AG10803 (cell line): ENCODE results near the gene S100A3.
"Not testable (repeated sequence)": the region's sequence is repeated elsewhere in the genome, so short reads cannot be mapped to it uniquely, and the experiment has no call there.

Source experiments
- DNase-seq: peaks from one replicate; pipeline ENCODE4 v3.0.0; 2010; ENCODE audit warnings: low read depth
- H3K4me3 ChIP-seq: 2 replicates; pipeline ENCODE4 v1.5.1; 2011; ENCODE audit warnings: mild to moderate bottlenecking, low read length, control low read depth
- CTCF ChIP-seq: conservative IDR thresholded peaks from 2 replicates; pipeline ENCODE4 v1.5.1; 2011; ENCODE audit warnings: mild to moderate bottlenecking, low read length, control low read depth, inconsistent platforms

The S100A3 gene

GRCh38 chr1:153531638-153532037, 17.4 kb downstream of the S100A3 start:
- TF ChIP-seq CTCF, result no peak
- DNase-seq, result no peak
- H3K4me3 ChIP-seq, result no peak overlapping the region

GRCh38 chr1:153527683-153528040, 21.4 kb downstream of the S100A3 start:
- no peak for TF ChIP-seq CTCF
- H3K4me3 ChIP-seq, result no peak overlapping the region
- no peak for DNase-seq

GRCh38 chr1:153527023-153527682, 21.9 kb downstream of the S100A3 start:
- no peak overlapping the region for H3K4me3 ChIP-seq
- TF ChIP-seq CTCF, result no peak

GRCh38 chr1:153526132-153526543, 22.9 kb downstream of the S100A3 start:
- DNase-seq, result no peak
- TF ChIP-seq CTCF, result no peak

More at GRCh38 chr1:153527023-153527682, 21.9 kb downstream of the S100A3 start:
- no peak for DNase-seq

GRCh38 chr1:153525088-153525728, 23.9 kb downstream of the S100A3 start:
- DNase-seq, result no peak
- no peak for TF ChIP-seq CTCF
- no peak overlapping the region for H3K4me3 ChIP-seq

More at GRCh38 chr1:153526132-153526543, 22.9 kb downstream of the S100A3 start:
- no peak overlapping the region for H3K4me3 ChIP-seq

- H3K4me3 ChIP-seq, DNase-seq: not testable (repeated sequence)
Measured at GRCh38 chr1:153522353-153523048, 26.6 kb downstream of the S100A3 start.

- not testable (repeated sequence) for H3K4me3 ChIP-seq, DNase-seq
Measured at GRCh38 chr1:153521808-153522207, 27.2 kb downstream of the S100A3 start.

GRCh38 chr1:153520818-153521476, 28.1 kb downstream of the S100A3 start:
- TF ChIP-seq CTCF, result no peak
- no peak overlapping the region for H3K4me3 ChIP-seq
- no peak for DNase-seq

GRCh38 chr1:153520137-153520691, 28.8 kb downstream of the S100A3 start:
- not testable (repeated sequence) for H3K4me3 ChIP-seq, DNase-seq
